H1 (cell line): ENCODE results near the gene TPBGL. TPM values are rescaled to one million over a fixed set of nuclear protein-coding genes. Genes with fewer than 3 reads are reported as not detected.

Experiments
- CTCF ChIA-PET: fragments of 300-600 bp; sonication (Branson Sonifier 250); formaldehyde crosslinking; loops from one replicate; lab custom pipeline; 2021; ENCODE audit not compliant: partially characterized antibody; lab: Charles Lee
- POLR2A ChIA-PET: fragments of 300-600 bp; sonication (Branson Sonifier 250); formaldehyde crosslinking; loops from one replicate; lab custom pipeline; 2021; ENCODE audit warnings: inconsistent platforms; ENCODE audit not compliant: partially characterized antibody; lab: Charles Lee
- DNase-seq, 2 experiments: peaks; one replicate each; pipeline versions ENCODE4 v3.0.0 to v3.0.0-alpha.2; 2010 to 2022; ENCODE audit warnings: low spot score in 2 of 2, low read depth in 1 of 2, mixed read lengths in 1 of 2
- FAIRE-seq: peaks from 2 replicates; lab custom pipeline; 2011; peaks lifted over from hg19 to GRCh38; lab: Jason Lieb, UNC
- H2AFZ ChIP-seq: 2 replicates; pipeline ENCODE4 v1.8.1; 2012; ENCODE audit warnings: low read length, inconsistent platforms
- H2AK5ac ChIP-seq: 2 replicates; pipeline ENCODE4 v1.6.1; 2013; ENCODE audit warnings: low read depth, low read length
- H2BK120ac ChIP-seq: replicated peaks from 2 replicates; pipeline ENCODE3; 2013; ENCODE audit warnings: low read depth, low read length, inconsistent platforms
- H2BK12ac ChIP-seq: 2 replicates; pipeline ENCODE4 v1.6.1; 2013; ENCODE audit warnings: low read depth, low read length
- H2BK15ac ChIP-seq: 2 replicates; pipeline ENCODE4 v1.6.1; 2013; ENCODE audit warnings: low read length
- H2BK20ac ChIP-seq: 2 replicates; pipeline ENCODE4 v1.6.1; 2013; ENCODE audit warnings: low read length
- H2BK5ac ChIP-seq: 2 replicates; pipeline ENCODE4 v1.6.1; 2013; ENCODE audit warnings: low read depth, low read length
- H3K14ac ChIP-seq: 2 replicates; pipeline ENCODE4 v1.6.1; 2013; ENCODE audit warnings: inconsistent platforms; ENCODE audit not compliant: insufficient read length
- H3K18ac ChIP-seq: 2 replicates; pipeline ENCODE4 v1.6.1; 2013; ENCODE audit warnings: low read length; ENCODE audit errors: extremely low read depth
- H3K23ac ChIP-seq: 2 replicates; pipeline ENCODE4 v1.6.1; 2013; ENCODE audit warnings: inconsistent platforms; ENCODE audit not compliant: insufficient read length
- H3K23me2 ChIP-seq: 2 replicates; pipeline ENCODE4 v1.6.1; 2013; ENCODE audit warnings: low read depth, low read length
- H3K27ac ChIP-seq: 2 replicates; pipeline ENCODE4 v1.6.1; 2011; ENCODE audit warnings: low read depth, low read length, inconsistent platforms
- H3K27me3 ChIP-seq, 4 experiments: replicated peaks in 1 of 4; 1 replicate in 1 of 4; 2 replicates in 3 of 4; pipeline versions ENCODE4 v1.6.1 to v1.8.1; 2011 to 2013; ENCODE audit warnings: low read length in 3 of 4, mild to moderate bottlenecking in 3 of 4, inconsistent platforms in 2 of 4, mixed read lengths in 2 of 4, moderate library complexity in 1 of 4; ENCODE audit not compliant: control insufficient read depth in 3 of 4, insufficient read depth in 3 of 4; ENCODE audit errors: extremely low read depth in 1 of 4
- H3K36me3 ChIP-seq, 4 experiments: 2 replicates each; pipeline versions ENCODE4 v1.6.1 to v1.8.1; 2011 to 2013; ENCODE audit warnings: mild to moderate bottlenecking in 4 of 4, low read length in 3 of 4, moderate library complexity in 2 of 4, control low read depth in 1 of 4, inconsistent platforms in 1 of 4; ENCODE audit not compliant: insufficient read depth in 4 of 4, control insufficient read depth in 2 of 4
- H3K4ac ChIP-seq: replicated peaks from 2 replicates; pipeline ENCODE3; 2013; ENCODE audit warnings: low read length, low read depth, mixed read lengths, inconsistent platforms; ENCODE audit not compliant: insufficient read length
- H3K4me1 ChIP-seq, 4 experiments: replicated peaks in 1 of 4; 1 replicate in 1 of 4; 2 replicates in 3 of 4; pipeline versions ENCODE4 v1.6.1 to v1.8.1; 2011 to 2013; ENCODE audit warnings: low read length in 3 of 4, inconsistent platforms in 2 of 4, mixed read lengths in 1 of 4; ENCODE audit not compliant: insufficient read depth in 4 of 4, control insufficient read depth in 3 of 4
- H3K4me2 ChIP-seq, 2 experiments: 2 replicates each; pipeline versions ENCODE4 v1.6.1 to v1.8.1; 2011 to 2013; ENCODE audit warnings: low read depth in 2 of 2, low read length in 2 of 2, control low read depth in 1 of 2, inconsistent platforms in 1 of 2, mild to moderate bottlenecking in 1 of 2; ENCODE audit not compliant: insufficient read depth in 1 of 2
- H3K4me3 ChIP-seq, 4 experiments: fragments of 200-600, 300-600 bp in 1 of 4; sonication (generic), shearing (Covaris generic), sonication (Bioruptor Twin) in 1 of 4; 2 replicates each; pipeline versions ENCODE4 v1.5.1 to v1.8.1; 2011 to 2016; ENCODE audit warnings: low read length in 4 of 4, low read depth in 3 of 4, control low read depth in 2 of 4, inconsistent platforms in 2 of 4, mild to moderate bottlenecking in 2 of 4, mixed read lengths in 1 of 4, moderate library complexity in 1 of 4; ENCODE audit not compliant: insufficient read depth in 2 of 4; ENCODE audit errors: extremely low read depth in 1 of 4
- H3K56ac ChIP-seq: replicated peaks from 2 replicates; pipeline ENCODE3; 2013; ENCODE audit warnings: low read depth, mild to moderate bottlenecking, mixed read lengths, low read length, inconsistent platforms; ENCODE audit not compliant: insufficient read length
- H3K79me1 ChIP-seq: 2 replicates; pipeline ENCODE4 v1.6.1; 2013; ENCODE audit warnings: low read depth, low read length, control low read depth
- H3K79me2 ChIP-seq, 2 experiments: 2 replicates each; pipeline versions ENCODE4 v1.6.1 to v1.8.1; 2012 to 2013; ENCODE audit warnings: low read length in 2 of 2, mild to moderate bottlenecking in 2 of 2, inconsistent platforms in 1 of 2; ENCODE audit not compliant: insufficient read depth in 2 of 2, control insufficient read depth in 1 of 2
- H3K9ac ChIP-seq, 4 experiments: replicated peaks in 1 of 4; 1 replicate in 1 of 4; 2 replicates in 3 of 4; pipeline versions ENCODE4 v1.6.1 to v1.8.1; 2011 to 2013; ENCODE audit warnings: low read depth in 3 of 4, low read length in 3 of 4, control low read depth in 2 of 4, mild to moderate bottlenecking in 2 of 4, moderate library complexity in 2 of 4, inconsistent platforms in 1 of 4; ENCODE audit errors: extremely low read depth in 1 of 4
- H3K9me3 ChIP-seq, 2 experiments: 2 replicates each; pipeline versions ENCODE4 v1.6.1 to v1.8.1; 2012 to 2013; ENCODE audit warnings: mild to moderate bottlenecking in 2 of 2, moderate library complexity in 2 of 2, control low read depth in 1 of 2, inconsistent platforms in 1 of 2, low read depth in 1 of 2, low read length in 1 of 2, mixed read lengths in 1 of 2; ENCODE audit not compliant: insufficient read depth in 2 of 2
- H4K20me1 ChIP-seq, 2 experiments: replicated peaks in 1 of 2; 2 replicates each; pipeline versions ENCODE3 to v1.8.1; 2011 to 2013; ENCODE audit warnings: inconsistent platforms in 2 of 2, low read length in 2 of 2, mild to moderate bottlenecking in 1 of 2; ENCODE audit not compliant: insufficient read depth in 2 of 2, control insufficient read depth in 1 of 2
- H4K5ac ChIP-seq: 2 replicates; pipeline ENCODE4 v1.6.1; 2013; ENCODE audit warnings: low read length, low read depth, mixed read lengths, inconsistent platforms; ENCODE audit not compliant: insufficient read length
- H4K8ac ChIP-seq: 2 replicates; pipeline ENCODE4 v1.8.0; 2013; ENCODE audit warnings: mild to moderate bottlenecking, moderate library complexity, low read length, inconsistent platforms; ENCODE audit not compliant: insufficient read depth; ENCODE audit errors: extremely low read depth
- H4K91ac ChIP-seq: replicated peaks from 2 replicates; pipeline ENCODE3; 2013; ENCODE audit warnings: low read length, mixed read lengths, inconsistent platforms; ENCODE audit not compliant: insufficient read length
- CREB1 ChIP-seq: IDR thresholded peaks from 2 replicates; pipeline ENCODE4 v1.6.1; 2012; ENCODE audit warnings: inconsistent platforms
- EP300 ChIP-seq, 2 experiments: IDR thresholded peaks; 1 replicate in 1 of 2; 2 replicates in 1 of 2; pipeline ENCODE4 v1.6.1; 2011 to 2012; ENCODE audit warnings: low read depth in 2 of 2, low read length in 2 of 2, mild to moderate bottlenecking in 2 of 2, borderline replicate concordance in 1 of 2, inconsistent platforms in 1 of 2, moderate library complexity in 1 of 2
- HDAC2 ChIP-seq, 2 experiments: fragments of 300-600 bp in 1 of 2; sonication (generic) in 1 of 2; IDR thresholded peaks; 2 replicates each; pipeline ENCODE4 v1.6.1; 2011 to 2012; ENCODE audit warnings: low read depth in 2 of 2, low read length in 2 of 2, mild to moderate bottlenecking in 2 of 2, moderate library complexity in 2 of 2, borderline replicate concordance in 1 of 2, inconsistent platforms in 1 of 2
- JUND ChIP-seq: IDR thresholded peaks from 2 replicates; pipeline ENCODE4 v1.6.1; 2011; ENCODE audit warnings: mild to moderate bottlenecking, improper control_type of control experiment, low read length
- KDM1A ChIP-seq: fragments of 200-600, 300-600 bp; sonication (generic); IDR thresholded peaks from 2 replicates; pipeline ENCODE4 v1.7.1; 2016; ENCODE audit warnings: mild to moderate bottlenecking, low read length, borderline replicate concordance
- NANOG ChIP-seq: IDR thresholded peaks from 2 replicates; pipeline ENCODE4 v1.6.1; 2011; ENCODE audit warnings: low read length, low read depth, mild to moderate bottlenecking, inconsistent platforms; ENCODE audit not compliant: insufficient read depth, poor library complexity, severe bottlenecking
- SIN3A ChIP-seq, 2 experiments: IDR thresholded peaks in 1 of 2; conservative IDR thresholded peaks in 1 of 2; 2 replicates each; pipeline ENCODE4 v1.6.1; 2011 to 2012; ENCODE audit warnings: low read length in 2 of 2, improper control_type of control experiment in 1 of 2, low read depth in 1 of 2, mild to moderate bottlenecking in 1 of 2
- SIRT6 ChIP-seq: IDR thresholded peaks from one replicate; pipeline ENCODE4 v1.7.1; 2012; ENCODE audit warnings: low read length, inconsistent platforms
- SP1 ChIP-seq: IDR thresholded peaks from 2 replicates; pipeline ENCODE4 v1.6.1; 2011; ENCODE audit warnings: low read depth, low read length
- TAF7 ChIP-seq: optimal IDR thresholded peaks from 2 replicates; pipeline ENCODE3; 2011; ENCODE audit warnings: low read depth, mild to moderate bottlenecking, inconsistent platforms, low read length, moderate library complexity, borderline replicate concordance
- WGBS, 2 experiments: shearing (Covaris generic) in 1 of 2; methylation state at CpG; one replicate each; pipeline versions ENCODE4 v1.1.6 to v1.1.7; 2013 to 2015; ENCODE audit warnings: low lambda C conversion rate in 2 of 2, mixed read lengths in 2 of 2, inconsistent platforms in 1 of 2, low coverage in 1 of 2, missing lambda C conversion rate in 1 of 2; ENCODE audit not compliant: insufficient replicate concordance in 2 of 2, insufficient coverage in 1 of 2, insufficient read length in 1 of 2; ENCODE audit errors: extremely low coverage in 1 of 2, missing lambda C conversion rate in 1 of 2; 5-methylcytosine and 5-hydroxymethylcytosine counted together
- polyA plus RNA-seq, 7 experiments: library from polyadenylated mRNA; depleted of rRNA in 3 of 7; stranded (reverse) in 5 of 7; unstranded in 2 of 7; fragments of >200 nt in 5 of 7; fragments of 200-250 nt in 2 of 7; gene quantifications; 1 replicate in 5 of 7; 2 replicates in 1 of 7; 4 replicates in 1 of 7; pipeline versions ENCODE4 v1.2.1 to v1.2.3, GENCODE V29; 2011 to 2013; ENCODE audit warnings: missing spikeins in 2 of 7, mixed read lengths in 2 of 7
- total RNA-seq: library from RNA; stranded (reverse); fragmentation: NEBNext Ultra II Directional; extraction: Animal tissue kit (Norgen Biotek cat#: 25700); gene quantifications from 2 replicates; pipeline ENCODE4 v1.2.1, GENCODE V29; 2021
- TF ChIP-seq, protein P1 (sequence below): IDR thresholded peaks from 2 replicates; pipeline ENCODE4 v1.6.1; 2012; ENCODE audit warnings: low read length, inconsistent platforms

The TPBGL gene
- total and polyA plus RNA-seq, 2 of the 8 experiments (the other 6 are each of a cell fraction or from before 2014, with no cell fraction given): 0.26 to 0.37 TPM

DNA sequence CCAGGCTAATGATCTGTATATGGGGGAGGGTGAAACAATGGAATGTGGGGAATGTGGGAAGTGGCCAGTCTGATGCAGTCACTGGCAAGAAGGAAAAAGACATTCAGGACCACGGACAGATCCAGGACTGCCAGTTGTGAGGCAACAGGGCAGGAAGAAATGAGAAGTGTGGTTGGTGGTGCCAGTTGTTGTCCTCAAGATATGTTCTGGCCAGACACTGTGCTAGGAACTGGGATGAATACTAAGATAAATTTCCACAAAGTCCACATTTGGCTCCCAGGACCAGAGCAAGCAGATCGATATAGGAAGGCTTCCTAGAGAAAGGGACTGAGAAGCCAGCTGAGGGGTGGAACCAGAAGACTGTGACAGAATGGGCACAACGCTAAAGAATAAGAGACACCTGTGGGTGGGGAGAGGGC lies 6.8 kb upstream of the TPBGL start:
- no peak overlapping the region for H2BK12ac ChIP-seq
- FAIRE-seq (peak; percentile 91), DNase-seq (peak in 1 of 2 experiments; percentile 72)
- H2BK120ac ChIP-seq: no peak overlapping the region
- 46% methylated on average over 3 of the region's 3 CpGs; no CpG with 5 or more reads in 1 of the 2 experiments for WGBS, 2 experiments
- H3K79me2 ChIP-seq: no peaks in the 10 kb centered on the region
- H3K27ac ChIP-seq: no peak overlapping the region
- POLR2A ChIA-PET: no interaction called here
- H2BK20ac ChIP-seq: no peak overlapping the region
- no peak overlapping the region for H3K23ac ChIP-seq
- H4K20me1 ChIP-seq: no peaks in the 10 kb centered on the region
- H3K18ac ChIP-seq: no peak overlapping the region
- no peak overlapping the region for H2BK5ac ChIP-seq
- peaks cover 0 to 7% (median 4%) of the 10 kb centered on the region in 4 experiments; a peak in 4 of 7 replicates for H3K4me1 ChIP-seq
- H2AFZ ChIP-seq: no peak overlapping the region
- H3K4ac ChIP-seq: no peak overlapping the region
- H3K36me3 ChIP-seq: no peaks in the 10 kb centered on the region
- H2BK15ac ChIP-seq: no peak overlapping the region
- H3K23me2 ChIP-seq: no peaks in the 10 kb centered on the region; the same call in 1 of the 2 replicates
- CTCF ChIA-PET: interaction anchor here (21.3 to 45.7 kb wide), 3 partner anchors 9 to 88 kb away, joined by 726 to 952 read pairs (median 726); partner anchors contain the start of genes SLCO2B1 and TPBGL
- H4K5ac ChIP-seq: no peak overlapping the region
- H3K4me3 ChIP-seq: no peak overlapping the region
- H4K8ac ChIP-seq: no peak overlapping the region
- H3K4me2 ChIP-seq: no peak overlapping the region
- H3K79me1 ChIP-seq: no peaks in the 10 kb centered on the region
- H3K27me3 ChIP-seq: no peaks in the 10 kb centered on the region
- H3K9ac ChIP-seq: no peak overlapping the region
- H3K56ac ChIP-seq: no peak overlapping the region
- no peak overlapping the region for H4K91ac ChIP-seq
- no peak overlapping the region for H3K14ac ChIP-seq
- H3K9me3 ChIP-seq: no peaks in the 10 kb centered on the region
- H2AK5ac ChIP-seq: no peak overlapping the region
- TF ChIP-seq CREB1 (0 out of 2 replicates have a peak, but pooled peaks have one; percentile 38), EP300 (IDR thresholded peaks at IDR 0.05; ENCODE audit: borderline replicate concordance in 1 of 2, low read depth in 2 of 2, low read length in 2 of 2) (peak in 1 of 2 experiments; percentile 63; a peak in 1 of 3 replicates), NANOG (no peak), HDAC2 (IDR thresholded peaks at IDR 0.05; ENCODE audit: borderline replicate concordance in 1 of 2, low read depth in 2 of 2, low read length in 2 of 2) (0 out of 4 replicates have a peak, but pooled peaks have one; percentile 20 to 59), SIN3A (conservative IDR thresholded peaks at IDR 0.05 in 1 of 2, IDR thresholded peaks at IDR 0.05 in 1 of 2; ENCODE audit: low read depth in 1 of 2, low read length in 2 of 2) (peak; percentile 95), SIRT6 (no peak), JUND (no peak; the same call in 1 of the 2 replicates), SP1 (peak; percentile 43; the same call in 1 of the 2 replicates), KDM1A (no peak), TAF7 (no peak)
- TF ChIP-seq, protein P1, sequence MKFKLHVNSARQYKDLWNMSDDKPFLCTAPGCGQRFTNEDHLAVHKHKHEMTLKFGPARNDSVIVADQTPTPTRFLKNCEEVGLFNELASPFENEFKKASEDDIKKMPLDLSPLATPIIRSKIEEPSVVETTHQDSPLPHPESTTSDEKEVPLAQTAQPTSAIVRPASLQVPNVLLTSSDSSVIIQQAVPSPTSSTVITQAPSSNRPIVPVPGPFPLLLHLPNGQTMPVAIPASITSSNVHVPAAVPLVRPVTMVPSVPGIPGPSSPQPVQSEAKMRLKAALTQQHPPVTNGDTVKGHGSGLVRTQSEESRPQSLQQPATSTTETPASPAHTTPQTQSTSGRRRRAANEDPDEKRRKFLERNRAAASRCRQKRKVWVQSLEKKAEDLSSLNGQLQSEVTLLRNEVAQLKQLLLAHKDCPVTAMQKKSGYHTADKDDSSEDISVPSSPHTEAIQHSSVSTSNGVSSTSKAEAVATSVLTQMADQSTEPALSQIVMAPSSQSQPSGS: peak; percentile 80; the same call in 1 of the 2 replicates
